Gastroesophageal sphincter (tissue), 3 donors: ENCODE measurements around the gene PTK7.

Source experiments
- EP300 ChIP-seq: sonication (generic); formaldehyde crosslinking; IDR thresholded peaks from one replicate; pipeline ENCODE4 v1.6.1; 2017; ENCODE audit warnings: antibody characterized with exemption, mild to moderate bottlenecking
- TF ChIP-seq, protein P1 (sequence below), 4 experiments: fragments of 200-600 bp in 2 of 4; fragments of 450-650 bp in 2 of 4; sonication (generic) in 1 of 4; IDR thresholded peaks; one replicate each; pipeline ENCODE4 v1.5.1; 2017 to 2019; ENCODE audit warnings: antibody characterized with exemption in 4 of 4, mild to moderate bottlenecking in 2 of 4, moderate library complexity in 2 of 4

DNA sequence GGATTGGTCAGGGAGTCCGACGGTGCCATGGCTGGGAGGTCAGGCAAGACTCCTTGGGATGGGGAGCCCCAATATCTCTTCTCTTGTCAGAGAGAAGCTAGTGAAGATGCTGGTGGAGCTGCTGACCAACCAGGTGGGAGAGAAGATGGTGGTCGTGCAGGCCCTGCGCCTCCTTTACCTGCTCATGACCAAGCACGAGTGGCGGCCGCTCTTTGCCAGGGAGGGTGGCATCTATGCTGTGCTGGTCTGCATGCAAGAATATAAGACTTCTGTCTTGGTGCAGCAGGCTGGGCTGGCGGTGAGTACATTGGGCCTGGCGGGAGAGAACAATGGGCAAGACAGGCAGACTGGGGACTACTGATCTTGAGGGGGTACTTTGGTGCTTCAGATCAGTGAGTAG, 116.8 kb downstream of the PTK7 start:
- TF ChIP-seq, protein P1, sequence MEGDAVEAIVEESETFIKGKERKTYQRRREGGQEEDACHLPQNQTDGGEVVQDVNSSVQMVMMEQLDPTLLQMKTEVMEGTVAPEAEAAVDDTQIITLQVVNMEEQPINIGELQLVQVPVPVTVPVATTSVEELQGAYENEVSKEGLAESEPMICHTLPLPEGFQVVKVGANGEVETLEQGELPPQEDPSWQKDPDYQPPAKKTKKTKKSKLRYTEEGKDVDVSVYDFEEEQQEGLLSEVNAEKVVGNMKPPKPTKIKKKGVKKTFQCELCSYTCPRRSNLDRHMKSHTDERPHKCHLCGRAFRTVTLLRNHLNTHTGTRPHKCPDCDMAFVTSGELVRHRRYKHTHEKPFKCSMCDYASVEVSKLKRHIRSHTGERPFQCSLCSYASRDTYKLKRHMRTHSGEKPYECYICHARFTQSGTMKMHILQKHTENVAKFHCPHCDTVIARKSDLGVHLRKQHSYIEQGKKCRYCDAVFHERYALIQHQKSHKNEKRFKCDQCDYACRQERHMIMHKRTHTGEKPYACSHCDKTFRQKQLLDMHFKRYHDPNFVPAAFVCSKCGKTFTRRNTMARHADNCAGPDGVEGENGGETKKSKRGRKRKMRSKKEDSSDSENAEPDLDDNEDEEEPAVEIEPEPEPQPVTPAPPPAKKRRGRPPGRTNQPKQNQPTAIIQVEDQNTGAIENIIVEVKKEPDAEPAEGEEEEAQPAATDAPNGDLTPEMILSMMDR (IDR thresholded peaks at IDR 0.05), result no peak
- no peak for TF ChIP-seq EP300
